Right atrium auricular region (tissue), 2 donors: Measurements from ENCODE around the gene TMEM169. TPM values are rescaled to one million over a fixed set of nuclear protein-coding genes. Genes with fewer than 3 reads are reported as not detected.

Source experiments
- DNase-seq: peaks from one replicate; pipeline ENCODE4 v3.0.0-alpha.2; 2019; ENCODE audit warnings: low spot score
- H3K27ac ChIP-seq, 2 donors: fragments of 200-600 bp; sonication (generic); 1 replicate in 1 of 2; 2 replicates in 1 of 2; pipeline ENCODE4 v1.5.1; 2016 to 2019
- H3K27me3 ChIP-seq, 2 donors: fragments of 200-600 bp; sonication (generic); one replicate each; pipeline versions ENCODE4 v1.5.1 to v1.6.0; 2017 to 2019
- H3K36me3 ChIP-seq: fragments of 200-600 bp; sonication (generic); one replicate; pipeline ENCODE4 v1.5.1; 2016
- H3K4me1 ChIP-seq, 2 donors: fragments of 200-600 bp; sonication (generic); one replicate each; pipeline versions ENCODE4 v1.5.1 to v1.6.0; 2017 to 2019
- H3K4me3 ChIP-seq, 2 donors: fragments of 200-600 bp; sonication (generic); 1 replicate in 1 of 2; 2 replicates in 1 of 2; pipeline ENCODE4 v1.5.1; 2017 to 2019; ENCODE audit warnings: mild to moderate bottlenecking in 1 of 2, moderate library complexity in 1 of 2
- H3K9me3 ChIP-seq, 2 donors: fragments of 200-600 bp; sonication (generic); one replicate each; pipeline ENCODE4 v1.5.1; 2019
- CTCF ChIP-seq, 2 donors: fragments of 200-600 bp; sonication (generic); IDR thresholded peaks; one replicate each; pipeline ENCODE4 v1.5.1; 2019; ENCODE audit warnings: antibody characterized with exemption in 2 of 2
- total RNA-seq, 2 donors: library from RNA; depleted of rRNA; stranded (reverse); fragments of >200 nt; gene quantifications; one replicate each; pipeline ENCODE4 v1.1.0, GENCODE V29; 2016

TMEM169 gene
- total RNA-seq, 2 donors from 2014 or later, result 0.26 to 0.94 TPM

DNA sequence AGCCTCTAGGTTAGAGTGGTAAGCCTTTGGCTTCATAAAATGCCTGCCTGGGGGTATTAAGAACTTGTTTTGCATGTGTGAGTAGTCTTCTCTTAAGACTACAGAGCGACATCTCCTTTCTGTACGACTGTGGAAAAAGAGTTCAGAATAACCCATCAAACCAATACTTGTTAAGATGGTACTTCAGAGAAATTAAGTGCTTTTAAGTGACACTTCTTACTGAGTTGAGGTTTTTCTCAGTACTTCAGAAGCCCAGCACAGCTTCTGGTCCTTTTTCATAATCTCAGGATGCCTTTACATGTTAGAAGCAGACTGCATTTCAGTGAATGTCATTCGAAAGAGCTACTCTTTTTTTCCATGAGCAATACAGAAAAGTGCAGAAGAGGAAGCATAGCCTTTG is 38.3 kb downstream of the TMEM169 start:
- no peaks in the 10 kb centered on the region for H3K27me3 ChIP-seq
- no peak for DNase-seq
- H3K36me3 ChIP-seq, result peaks cover 75% of the 10 kb centered on the region
- H3K4me1 ChIP-seq, result peaks cover 0 to 11% of the 10 kb centered on the region in 2 donors
- no peak overlapping the region for H3K27ac ChIP-seq
- no peak for TF ChIP-seq CTCF (IDR thresholded peaks at IDR 0.05)
- H3K4me3 ChIP-seq, result no peak overlapping the region
- no peaks in the 10 kb centered on the region for H3K9me3 ChIP-seq

GRCh38 chr2:216121255-216121654 is 39.5 kb downstream of the TMEM169 start:
- Histone ChIP-seq H3K27ac (no peak overlapping the region), H3K9me3 (no peaks in the 10 kb centered on the region), H3K36me3 (peaks cover 86% of the 10 kb centered on the region), H3K27me3 (no peaks in the 10 kb centered on the region), H3K4me3 (no peak overlapping the region), H3K4me1 (peaks cover 0 to under 1% of the 10 kb centered on the region in 2 donors)
- no peak for DNase-seq
- TF ChIP-seq CTCF (IDR thresholded peaks at IDR 0.05), result no peak

- Histone ChIP-seq H3K36me3 (peaks cover 85% of the 10 kb centered on the region), H3K4me1 (no peaks in the 10 kb centered on the region), H3K27me3 (no peaks in the 10 kb centered on the region), H3K4me3 (no peak overlapping the region), H3K9me3 (no peaks in the 10 kb centered on the region), H3K27ac (no peak overlapping the region)
- TF ChIP-seq CTCF (IDR thresholded peaks at IDR 0.05), result no peak
- no peak for DNase-seq
These were observed 45.2 kb downstream of the TMEM169 start for GRCh38 chr2:216126943-216127342.

- Histone ChIP-seq H3K27ac (no peak overlapping the region), H3K4me3 (no peak overlapping the region), H3K9me3 (no peaks in the 10 kb centered on the region), H3K36me3 (peaks cover 93% of the 10 kb centered on the region), H3K27me3 (no peaks in the 10 kb centered on the region), H3K4me1 (no peaks in the 10 kb centered on the region)
- no peak for DNase-seq
- TF ChIP-seq CTCF (IDR thresholded peaks at IDR 0.05), result no peak
These were observed 48.7 kb downstream of the TMEM169 start for GRCh38 chr2:216130346-216130971.

DNA sequence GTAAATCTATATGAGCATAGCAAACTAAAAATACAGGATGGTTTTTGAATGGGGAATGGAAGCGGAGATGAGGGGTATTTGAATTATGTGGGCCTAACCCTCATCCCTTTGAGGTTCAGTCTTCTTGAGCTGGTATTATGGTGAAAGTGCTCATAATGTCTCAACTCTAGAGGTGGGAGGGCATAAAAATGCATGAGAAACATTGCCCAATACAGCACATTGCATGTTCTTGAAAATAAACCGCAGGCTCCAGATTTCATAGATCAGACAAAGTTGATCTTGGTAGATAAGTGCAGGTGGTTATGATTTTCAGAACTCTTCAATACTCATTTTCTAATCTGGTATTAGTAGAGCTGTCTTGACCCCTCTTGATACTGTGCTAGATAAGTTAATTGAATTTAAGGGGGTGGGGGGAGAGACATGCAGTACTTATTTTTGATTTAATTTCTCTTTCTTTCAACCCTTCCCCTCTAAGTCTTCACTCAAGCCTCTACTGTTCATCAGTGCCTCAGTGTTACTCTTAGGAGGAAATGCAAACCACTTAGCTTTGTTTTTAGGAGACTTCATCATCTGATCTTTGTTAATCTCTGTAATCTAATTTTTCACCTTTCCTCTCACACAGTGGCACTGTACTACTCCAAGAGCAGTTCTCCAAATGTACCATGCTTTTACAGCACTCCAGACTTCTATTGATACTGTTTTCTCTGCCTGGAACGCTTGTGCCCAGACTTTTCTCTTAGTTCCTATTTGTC is 49.6 kb downstream of the TMEM169 start:
- no peak for TF ChIP-seq CTCF (IDR thresholded peaks at IDR 0.05)
- Histone ChIP-seq H3K36me3 (peaks cover 93% of the 10 kb centered on the region), H3K27ac (no peak overlapping the region), H3K4me1 (no peaks in the 10 kb centered on the region), H3K9me3 (no peaks in the 10 kb centered on the region), H3K4me3 (no peak overlapping the region), H3K27me3 (no peaks in the 10 kb centered on the region)
- DNase-seq, result no peak
